Stimulated activated naive CD4-positive, alpha-beta T cell treated with Interleukin-2 at 50 U/mL for 16 hours (primary cell): ENCODE measurements around the gene STXBP3.

Experiments
- DNase-seq: peaks from one replicate; lab custom pipeline; 2025; lab: John Stamatoyannopoulos, UW

Gene STXBP3

GRCh38 chr1:108799001-108799400 lies 52.5 kb downstream of the STXBP3 start:
- DNase-seq, result no peak

GRCh38 chr1:108801101-108801500 lies 54.6 kb downstream of the STXBP3 start:
- DNase-seq, result no peak

GRCh38 chr1:108803548-108803947 lies 57.1 kb downstream of the STXBP3 start:
- DNase-seq, result no peak

- DNase-seq, result no peak
Measured at GRCh38 chr1:108808438-108808837, 62.0 kb downstream of the STXBP3 start.

- no peak for DNase-seq
Measured at GRCh38 chr1:108811611-108812010, 65.1 kb downstream of the STXBP3 start.

- DNase-seq, result no peak
Measured at GRCh38 chr1:108813326-108813725, 66.9 kb downstream of the STXBP3 start.

GRCh38 chr1:108814343-108815125 lies 68.1 kb downstream of the STXBP3 start:
- DNase-seq, result no peak

- DNase-seq, result no peak
Measured at GRCh38 chr1:108815566-108815965, 69.1 kb downstream of the STXBP3 start.

- no peak for DNase-seq
Measured at GRCh38 chr1:108816049-108816893, 69.8 kb downstream of the STXBP3 start.

GRCh38 chr1:108817016-108817415 lies 70.5 kb downstream of the STXBP3 start:
- no peak for DNase-seq

- DNase-seq, result no peak
Measured at GRCh38 chr1:108817811-108818210, 71.3 kb downstream of the STXBP3 start.

GRCh38 chr1:108819878-108820277 lies 73.4 kb downstream of the STXBP3 start:
- no peak for DNase-seq

- DNase-seq, result no peak
Measured at GRCh38 chr1:108823632-108824031, 77.2 kb downstream of the STXBP3 start.

- DNase-seq, result no peak
Measured at GRCh38 chr1:108824051-108824450, 77.6 kb downstream of the STXBP3 start.

GRCh38 chr1:108826081-108826635 lies 79.7 kb downstream of the STXBP3 start:
- no peak for DNase-seq

GRCh38 chr1:108828074-108828961 lies 81.8 kb downstream of the STXBP3 start:
- peak; percentile 58 for DNase-seq

- no peak for DNase-seq
Measured at GRCh38 chr1:108829498-108829916, 83.0 kb downstream of the STXBP3 start.

GRCh38 chr1:108830119-108831008 lies 83.9 kb downstream of the STXBP3 start:
- no peak for DNase-seq

- no peak for DNase-seq
Measured at GRCh38 chr1:108831225-108831624, 84.8 kb downstream of the STXBP3 start.

GRCh38 chr1:108832929-108833328 lies 86.5 kb downstream of the STXBP3 start:
- no peak for DNase-seq

- DNase-seq, result no peak
Measured at GRCh38 chr1:108841703-108842102, 95.2 kb downstream of the STXBP3 start.
